ENCODE measurements around the gene FGL2. TPM values are rescaled to one million over a fixed set of nuclear protein-coding genes. Genes with fewer than 3 reads are reported as not detected.
A peak's percentile ranks its signal among the peaks of the same experiment; 100 is the strongest.

Gene FGL2
- total and polyA plus RNA-seq, 2 of the 4 experiments (the other 2 are of a cell fraction): 0.32 to 1.3 TPM

DNA sequence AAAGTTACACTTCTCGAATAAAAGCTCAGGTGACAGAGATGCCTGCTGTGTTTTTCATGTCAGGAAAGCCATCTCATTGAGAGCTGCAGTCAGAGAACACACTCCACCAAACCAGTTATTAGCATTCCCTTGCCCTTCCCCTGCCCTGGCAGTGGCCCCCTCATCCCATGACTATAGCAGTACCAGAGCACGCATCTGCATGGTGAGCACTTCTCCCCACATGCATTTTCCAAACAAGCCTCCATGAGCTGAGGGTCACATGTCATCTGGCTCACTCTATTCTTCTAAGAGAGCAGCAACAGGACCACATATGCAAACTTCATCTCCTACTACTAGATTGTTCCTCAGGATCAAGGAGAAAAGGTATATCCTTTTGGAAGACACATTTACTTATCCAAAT, 42.4 kb upstream of the FGL2 start:
- 0 out of 4 replicates have a peak overlapping the region, but pooled peaks of 1 of the 2 experiments have one; percentile 18 for H4K8ac ChIP-seq (ENCODE audit: low read depth in 2 of 2, low read length in 2 of 2)
- no peak overlapping the region for H3K18ac ChIP-seq (ENCODE audit: low read depth, low read length)
- no peaks in the 10 kb centered on the region for H3K79me1 ChIP-seq (ENCODE audit: low read depth in 1 of 2, low read length in 2 of 2)
- no peak overlapping the region for H3K56ac ChIP-seq (ENCODE audit: extremely low read depth, insufficient read depth, low read length)
- BruUV-seq (replicated peaks): no TSS peak
- dilution Hi-C loops (cut with HindIII; ENCODE audit: low sequenced_read_pairs, unreplicated experiment) (no loop called here), in situ Hi-C loops (cut with MboI; ENCODE audit: low sequenced_read_pairs) (loop anchor here (10.0 kb wide), 1 partner anchor 117 kb away; the partner anchor contains the start of gene CCDC146), intact Hi-C loops (cut with micrococcal nuclease) (no loop called here)
- 0 out of 2 replicates have a peak overlapping the region, but pooled peaks have one; percentile 20 for H3K23ac ChIP-seq (ENCODE audit: low read depth, low read length)
- no peak overlapping the region for H2AFZ ChIP-seq (replicated peaks; ENCODE audit: low read length, poor library complexity)
- peak overlapping the region; percentile 7; the same call in 1 of the 2 replicates for H4K5ac ChIP-seq (ENCODE audit: low read depth, low read length)
- no peak overlapping the region for H3K4me2 ChIP-seq (ENCODE audit: low read depth, low read length)
- TF ChIP-seq, protein P1, sequence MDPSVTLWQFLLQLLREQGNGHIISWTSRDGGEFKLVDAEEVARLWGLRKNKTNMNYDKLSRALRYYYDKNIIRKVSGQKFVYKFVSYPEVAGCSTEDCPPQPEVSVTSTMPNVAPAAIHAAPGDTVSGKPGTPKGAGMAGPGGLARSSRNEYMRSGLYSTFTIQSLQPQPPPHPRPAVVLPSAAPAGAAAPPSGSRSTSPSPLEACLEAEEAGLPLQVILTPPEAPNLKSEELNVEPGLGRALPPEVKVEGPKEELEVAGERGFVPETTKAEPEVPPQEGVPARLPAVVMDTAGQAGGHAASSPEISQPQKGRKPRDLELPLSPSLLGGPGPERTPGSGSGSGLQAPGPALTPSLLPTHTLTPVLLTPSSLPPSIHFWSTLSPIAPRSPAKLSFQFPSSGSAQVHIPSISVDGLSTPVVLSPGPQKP (IDR thresholded peaks at IDR 0.05; ENCODE audit: borderline replicate concordance, low read depth, low read length): no peak
- no peak for TF ChIP-seq RCOR1 (IDR thresholded peaks at IDR 0.05; ENCODE audit: insufficient replicate concordance, low read length)
- DNase-seq (no peak), ATAC-seq (ENCODE audit: low read depth) (no peak)
- H2BK120ac ChIP-seq (ENCODE audit: low read depth, low read length): no peak overlapping the region
- no peaks in the 10 kb centered on the region for H4K20me1 ChIP-seq (ENCODE audit: insufficient read depth, low read length)
- no peak overlapping the region for H2BK5ac ChIP-seq (ENCODE audit: low read depth, low read length, poor library complexity, severe bottlenecking)
- H3K27me3 ChIP-seq (ENCODE audit: control insufficient read depth, insufficient read depth, low read length): no peaks in the 10 kb centered on the region
- H2AK9ac ChIP-seq (replicated peaks; ENCODE audit: low read depth, low read length, poor library complexity): no peak overlapping the region
- no peaks in the 10 kb centered on the region for H3K36me3 ChIP-seq (ENCODE audit: control insufficient read depth, insufficient read depth, low read length)
- H3K4ac ChIP-seq (ENCODE audit: low read depth, low read length): no peak overlapping the region; the same call in 1 of the 2 replicates
- ChIA-PET CTCF (interaction anchor here (0.6 kb wide), 1 partner anchor 24 kb away, joined by 6 read pairs; no protein-coding TSS in a partner anchor), POLR2A (ENCODE audit: unreplicated experiment) (no interaction called here)
- H3K14ac ChIP-seq (replicated peaks; ENCODE audit: low read depth, low read length): peak overlapping the region; percentile 25; the same call in 1 of the 2 replicates
- H2BK20ac ChIP-seq (ENCODE audit: low read depth, low read length): 0 out of 2 replicates have a peak overlapping the region, but pooled peaks have one; percentile 17
- peaks cover 15% of the 10 kb centered on the region for H3K9me1 ChIP-seq (ENCODE audit: insufficient read depth, low read length)
- H3K9ac ChIP-seq (ENCODE audit: low read depth, low read length): no peak overlapping the region
- 89% methylated on average over 1 of the region's 2 CpGs; no CpG with 5 or more reads in 1 of the 2 experiments for WGBS, 2 experiments (ENCODE audit: extremely low coverage in 2 of 2, insufficient read length in 1 of 2)
- H3K4me3 ChIP-seq (ENCODE audit: insufficient read depth, low read depth, low read length): no peak overlapping the region
- no peak overlapping the region for H3K27ac ChIP-seq (ENCODE audit: insufficient read depth, low read length)
- 0 out of 2 replicates have a peak overlapping the region, but pooled peaks have one; percentile 3 for H4K91ac ChIP-seq (ENCODE audit: insufficient read depth, low read depth, low read length)
- H3K4me1 ChIP-seq (ENCODE audit: control insufficient read depth, insufficient read depth, low read length): peaks cover 21% of the 10 kb centered on the region
- H2AK5ac ChIP-seq (ENCODE audit: low read depth, low read length): no peak overlapping the region; the same call in 1 of the 2 replicates
- H3K9me3 ChIP-seq (ENCODE audit: control insufficient read depth, insufficient read depth, low read length): no peaks in the 10 kb centered on the region
- H2BK15ac ChIP-seq (ENCODE audit: low read depth, low read length): no peak overlapping the region

Measured in IMR-90 (cell line).